Ovary (tissue), 9 donors: ENCODE measurements around the gene TOP2A. TPM values are rescaled to one million over a fixed set of nuclear protein-coding genes. Genes with fewer than 3 reads are reported as not detected.
A peak's percentile ranks its signal among the peaks of the same experiment; 100 is the strongest.

Experiments used
- DNase-seq, 5 donors: peaks; one replicate each; pipeline ENCODE4 v3.0.0-alpha.2; 2019 to 2020
- H3K27ac ChIP-seq, 2 donors: fragments of 200-600 bp; one replicate each; pipeline versions ENCODE4 v1.5.1 to v1.8.0; 2019 to 2022
- H3K27me3 ChIP-seq: fragments of 200-600 bp; one replicate; pipeline ENCODE4 v1.8.0; 2022
- H3K36me3 ChIP-seq: fragments of 200-600 bp; sonication (generic); one replicate; pipeline ENCODE4 v1.5.1; 2019
- H3K4me1 ChIP-seq: one replicate; pipeline ENCODE4 v1.8.1; 2013; ENCODE audit warnings: mild to moderate bottlenecking, moderate library complexity; ENCODE audit not compliant: insufficient read depth
- H3K4me3 ChIP-seq: fragments of 200-600 bp; sonication (generic); one replicate; pipeline ENCODE4 v1.5.1; 2017
- H3K9me3 ChIP-seq, 2 donors: fragments of 200-600 bp in 1 of 2; sonication (generic) in 1 of 2; one replicate each; pipeline versions ENCODE4 v1.5.1 to v1.8.1; 2013 to 2019; ENCODE audit warnings: mild to moderate bottlenecking in 1 of 2, moderate library complexity in 1 of 2
- CTCF ChIP-seq, 3 donors: fragments of 450-650 bp in 2 of 3; fragments of 200-600 bp in 1 of 3; IDR thresholded peaks; one replicate each; pipeline versions ENCODE4 v1.5.1 to v1.8.0; 2016 to 2022; ENCODE audit warnings: antibody characterized with exemption in 3 of 3, mild to moderate bottlenecking in 1 of 3
- EP300 ChIP-seq: sonication (generic); formaldehyde crosslinking; IDR thresholded peaks from one replicate; pipeline ENCODE4 v1.6.1; 2017; ENCODE audit warnings: antibody characterized with exemption
- POLR2A ChIP-seq: fragments of 450-650 bp; IDR thresholded peaks from one replicate; pipeline ENCODE4 v1.6.1; 2017; ENCODE audit warnings: antibody characterized with exemption, mild to moderate bottlenecking, moderate library complexity
- whole genome bisulfite sequencing, 3 donors: extraction: QIAGEN DNeasy Blood & Tissue Kit in 1 of 3; methylation state at CpG; one replicate each; pipeline versions ENCODE4 v1.1.5 to v1.1.7; 2013 to 2017; 5-methylcytosine and 5-hydroxymethylcytosine counted together
- intact Hi-C, 4 donors: fragments of 100-400 bp; cut with DNase I; formaldehyde crosslinking; loops; one replicate each; pipeline versions ENCODE4 v1.11.0 to v1.15.1; 2022 to 2023
- polyA plus RNA-seq, 2 donors: library from polyadenylated mRNA; stranded (reverse); fragments of 200-250 nt in 1 of 2; fragments of 350-450 nt in 1 of 2; fragmentation: Illumina TruSeq in 1 of 2; extraction: RNeasy Lipid Tissue Mini Kit (QIAGEN cat#74804) in 1 of 2; gene quantifications; one replicate each; pipeline ENCODE4 v1.2.3, GENCODE V29; 2013 to 2014
- total RNA-seq, 7 donors: library from RNA; depleted of rRNA in 2 of 7; stranded (reverse); fragments of >200 nt in 2 of 7; fragmentation: NEBNext Ultra II Directional in 3 of 7; extraction: Animal tissue kit (Norgen Biotek cat#: 25700) in 3 of 7; gene quantifications; one replicate each; pipeline versions ENCODE4 v1.1.0 to v1.2.4, GENCODE V29; 2016 to 2023
- donor health status: DM: no; HTN: no; CAD: no; lungs with moderate emphysema.
- donor health status: DM: no; HTN: no; CAD: no.
- donor health status: Bipolar disorder and iron deficiency.
- donor health status: DM: yes; HTN: yes; CAD: no.
- donor health status: DM: no; HTN: no; CAD: no.
- donor health status: DM: yes; HTN: yes; CAD: no.

Gene TOP2A
- total and polyA plus RNA-seq, 9 donors: 0.36 to 4.5 (median 1.2) TPM

- 11 to 13% (median 12%) methylated on average over 11 of the region's 11 CpGs for WGBS, 3 donors
- H3K36me3 ChIP-seq: no peaks in the 10 kb centered on the region
Measured at GRCh38 chr17:40345994-40346764, 71.5 kb downstream of the TOP2A start.

GRCh38 chr17:40345161-40345993 lies 72.3 kb downstream of the TOP2A start:
- H3K9me3 ChIP-seq: no peaks in the 10 kb centered on the region
- H3K4me3 ChIP-seq: peak overlapping the region; percentile 68
- intact Hi-C loops: no loop called here
- H3K27ac ChIP-seq: peak overlapping the region; percentile 67 to 84
- H3K36me3 ChIP-seq: no peaks in the 10 kb centered on the region
- DNase-seq: peak; percentile 71 to 84 (median 81)
- TF ChIP-seq CTCF (IDR thresholded peaks at IDR 0.05) (no peak), POLR2A (no peak), EP300 (no peak)
- 0 to 1% (median 1%) methylated on average over 45 of the region's 45 CpGs for WGBS, 3 donors
- no peaks in the 10 kb centered on the region for H3K27me3 ChIP-seq
- H3K4me1 ChIP-seq: peaks cover 46% of the 10 kb centered on the region

More at GRCh38 chr17:40345994-40346764, 71.5 kb downstream of the TOP2A start:
- Histone ChIP-seq H3K9me3 (no peaks in the 10 kb centered on the region), H3K27me3 (no peaks in the 10 kb centered on the region), H3K4me1 (peaks cover 46% of the 10 kb centered on the region), H3K27ac (peak overlapping the region; percentile 67 to 84), H3K4me3 (peak overlapping the region; percentile 68)
- intact Hi-C loops: no loop called here
- TF ChIP-seq POLR2A (no peak), CTCF (IDR thresholded peaks at IDR 0.05) (no peak), EP300 (no peak)
- DNase-seq: no peak

GRCh38 chr17:40344421-40345160 lies 73.1 kb downstream of the TOP2A start:
- H3K27me3 ChIP-seq: no peaks in the 10 kb centered on the region
- intact Hi-C loops: no loop called here
- peak in 2 of 5 donors; percentile 38 to 45 for DNase-seq
- H3K4me1 ChIP-seq: peaks cover 43% of the 10 kb centered on the region
- H3K36me3 ChIP-seq: no peaks in the 10 kb centered on the region
- no peak for TF ChIP-seq POLR2A
- TF ChIP-seq CTCF (IDR thresholded peaks at IDR 0.05): no peak
- no peak for TF ChIP-seq EP300
- no peaks in the 10 kb centered on the region for H3K9me3 ChIP-seq
- H3K4me3 ChIP-seq: peak overlapping the region; percentile 68
- WGBS, 3 donors: 25 to 28% (median 25%) methylated on average over 7 of the region's 7 CpGs
- H3K27ac ChIP-seq: peak overlapping the region; percentile 67 to 84
